K562 (cell line): ENCODE measurements around the gene CERS5. TPM values are rescaled to one million over a fixed set of nuclear protein-coding genes. Genes with fewer than 3 reads are reported as not detected.

Source experiments
- ATAC-seq: fragments of 200-7000 bp; cut with Tn5 transposase; 3 replicates; pipeline ENCODE4 v1.9.1; 2020; ENCODE audit warnings: moderate library complexity
- BruUV-seq: library from RNA; stranded (reverse); fragments of 400-500 nt; replicated peaks from 2 replicates; lab custom pipeline; 2021; lab: Mats Ljungman, UMichigan
- CTCF ChIA-PET: fragments of 300-600 bp; formaldehyde crosslinking; extraction: SDS; loops from one replicate; lab custom pipeline; 2021; ENCODE audit warnings: low intra/inter-chr PET ratio; lab: Yijun Ruan, JAX
- POLR2A ChIA-PET: fragments of 300-600, 350-650 bp; sonication (Branson Sonifier 250); formaldehyde crosslinking; extraction: SDS; loops from one replicate; lab custom pipeline; 2021; ENCODE audit warnings: antibody characterized with exemption, inconsistent platforms; lab: Yijun Ruan, JAX
- DNase-seq, 4 experiments: peaks; one replicate each; pipeline versions ENCODE4 v3.0.0 to v3.0.0-alpha.2; 2011 to 2018; ENCODE audit warnings: low spot score in 3 of 4, mixed read lengths in 3 of 4; ENCODE audit errors: extremely low read depth in 1 of 4
- FAIRE-seq: peaks from 2 replicates; lab custom pipeline; 2011; peaks lifted over from hg19 to GRCh38; lab: Jason Lieb, UNC
- H2AFZ ChIP-seq: 2 replicates; pipeline ENCODE4 v1.6.0; 2011; ENCODE audit warnings: low read depth, low read length, control low read depth, inconsistent platforms
- H3K27ac ChIP-seq: fragments of 200-600 bp; 3 replicates; pipeline ENCODE4 v1.8.0; 2011; ENCODE audit warnings: low read depth, mild to moderate bottlenecking, control low read depth, inconsistent platforms, low read length, moderate library complexity, mixed read lengths; ENCODE audit errors: extremely low read depth
- H3K27me3 ChIP-seq, 2 experiments: fragments of 300-600 bp in 1 of 2; 2 replicates in 1 of 2; 3 replicates in 1 of 2; pipeline versions ENCODE4 v1.6.0 to v1.8.0; 2011; ENCODE audit warnings: inconsistent platforms in 2 of 2, low read length in 2 of 2, mild to moderate bottlenecking in 1 of 2, mixed read lengths in 1 of 2, moderate library complexity in 1 of 2; ENCODE audit not compliant: control insufficient read depth in 2 of 2, insufficient read depth in 2 of 2
- H3K36me3 ChIP-seq: fragments of 300-600 bp; 3 replicates; pipeline ENCODE4 v1.8.0; 2011; ENCODE audit warnings: mild to moderate bottlenecking, low read length, inconsistent platforms; ENCODE audit not compliant: control insufficient read depth, insufficient read depth
- H3K4me1 ChIP-seq, 2 experiments: fragments of 200-600 bp in 1 of 2; replicated peaks in 1 of 2; 2 replicates in 1 of 2; 3 replicates in 1 of 2; pipeline versions ENCODE4 v1.5.1 to v1.8.0; 2011; ENCODE audit warnings: inconsistent platforms in 2 of 2, low read length in 2 of 2, mild to moderate bottlenecking in 1 of 2, mixed read lengths in 1 of 2, moderate library complexity in 1 of 2; ENCODE audit not compliant: control insufficient read depth in 2 of 2, insufficient read depth in 2 of 2
- H3K4me2 ChIP-seq: 2 replicates; pipeline ENCODE4 v1.6.1; 2011; ENCODE audit warnings: low read length, control low read depth, inconsistent platforms, mixed read lengths; ENCODE audit not compliant: insufficient read depth
- H3K4me3 ChIP-seq: fragments of 200-600 bp; sonication (generic), shearing (Covaris generic); 2 replicates; pipeline ENCODE4 v1.5.1; 2016; ENCODE audit warnings: control low read depth, inconsistent platforms
- H3K79me2 ChIP-seq: fragments of 200-600 bp; 3 replicates; pipeline ENCODE4 v1.8.0; 2011; ENCODE audit warnings: low read length, inconsistent platforms; ENCODE audit not compliant: control insufficient read depth, insufficient read depth
- H3K9ac ChIP-seq, 2 experiments: 2 replicates each; pipeline versions ENCODE4 v1.6.0 to v1.6.1; 2011; ENCODE audit warnings: low read depth in 2 of 2, low read length in 2 of 2, control low read depth in 1 of 2, inconsistent platforms in 1 of 2, mild to moderate bottlenecking in 1 of 2, mixed read lengths in 1 of 2; ENCODE audit not compliant: insufficient read depth in 1 of 2
- H3K9me1 ChIP-seq: one replicate; pipeline ENCODE4 v1.6.0; 2011; ENCODE audit warnings: inconsistent platforms, mild to moderate bottlenecking, low read length, moderate library complexity; ENCODE audit not compliant: control insufficient read depth, insufficient read depth
- H3K9me3 ChIP-seq: replicated peaks from 2 replicates; pipeline ENCODE4 v1.5.1; 2011; ENCODE audit warnings: low read depth, low read length, inconsistent platforms; ENCODE audit not compliant: control insufficient read depth, insufficient read depth
- H4K20me1 ChIP-seq: replicated peaks from 2 replicates; pipeline ENCODE4 v1.6.1; 2011; ENCODE audit warnings: low read length, inconsistent platforms, mixed read lengths; ENCODE audit not compliant: control insufficient read depth, insufficient read depth
- ELK3 ChIP-seq: fragments of 450-650 bp; formaldehyde crosslinking; IDR thresholded peaks from 2 replicates; pipeline ENCODE4 v1.4.0; 2020; ENCODE audit warnings: mild to moderate bottlenecking
- RERE ChIP-seq: sonication (generic); formaldehyde crosslinking; IDR thresholded peaks from 2 replicates; pipeline ENCODE4 v1.8.0; 2023; ENCODE audit warnings: missing genetic modification reagents, mild to moderate bottlenecking, borderline replicate concordance
- SMARCC2 ChIP-seq: fragments of 450-650 bp; IDR thresholded peaks from 2 replicates; pipeline ENCODE4 v1.6.1; 2017; ENCODE audit warnings: antibody characterized with exemption, moderate library complexity, mild to moderate bottlenecking, low read depth
- TAF15 ChIP-seq: fragments of 200-400 bp; formaldehyde crosslinking; IDR thresholded peaks from 2 replicates; pipeline ENCODE4 v1.6.1; 2017; ENCODE audit warnings: mild to moderate bottlenecking, low read depth, low read length, moderate library complexity
- THRB ChIP-seq: fragments of 450-650 bp; formaldehyde crosslinking; conservative IDR thresholded peaks from 2 replicates; pipeline ENCODE4 v1.4.0; 2022; ENCODE audit warnings: mild to moderate bottlenecking, missing genetic modification characterization
- U2AF1 ChIP-seq: fragments of 200-400 bp; formaldehyde crosslinking; optimal IDR thresholded peaks from 2 replicates; pipeline ENCODE3; 2017; ENCODE audit warnings: mild to moderate bottlenecking, low read depth, low read length, moderate library complexity
- ZNF347 ChIP-seq: fragments of 450-650 bp; formaldehyde crosslinking; IDR thresholded peaks from 2 replicates; pipeline ENCODE4 v1.4.0; 2020; ENCODE audit warnings: low read depth, mild to moderate bottlenecking, moderate library complexity
- ZNF354B ChIP-seq: fragments of 250-450 bp; sonication (Bioruptor Pico); IDR thresholded peaks from 2 replicates; pipeline ENCODE4 v1.4.0; 2020
- ZNF780A ChIP-seq: fragments of 250-450 bp; sonication (Bioruptor Pico); IDR thresholded peaks from 2 replicates; pipeline ENCODE4 v1.5.0; 2021; ENCODE audit warnings: mild to moderate bottlenecking
- WGBS: fragments of 100-300 bp; shearing (Covaris generic); methylation state at CpG from one replicate; pipeline ENCODE4 v1.1.6; 2016; ENCODE audit warnings: low coverage, mixed read lengths; ENCODE audit not compliant: insufficient coverage; ENCODE audit errors: missing lambda C conversion rate; 5-methylcytosine and 5-hydroxymethylcytosine counted together
- in situ Hi-C: fragments of 300-500 bp; cut with MboI; formaldehyde crosslinking; loops from 4 replicates; pipeline ENCODE4 v1.15.0; 2018; ENCODE audit warnings: inconsistent platforms, mixed read lengths
- intact Hi-C: fragments of 100-400 bp; cut with micrococcal nuclease; formaldehyde crosslinking; loops from 2 replicates; pipeline ENCODE4 v1.14.2; 2022
- polyA plus RNA-seq, 8 experiments: library from polyadenylated mRNA; depleted of rRNA in 4 of 8; stranded (reverse) in 5 of 8; unstranded in 3 of 8; fragments of >200 nt; fragmentation: Nextera tagmentation in 2 of 8; fragmentation: Illumina TruSeq in 1 of 8; extraction: Ambion mirVana in 2 of 8; extraction: Trizol in 1 of 8; gene quantifications; 2 replicates each; pipeline versions ENCODE4 v1.2.1 to v1.2.3, GENCODE V29; 2011 to 2014; ENCODE audit warnings: inconsistent platforms in 1 of 8, missing spikeins in 1 of 8
- total RNA-seq, 7 experiments: library from RNA; depleted of rRNA in 6 of 7; stranded (reverse); fragments of >200 nt in 6 of 7; fragmentation: Illumina TruSeq in 2 of 7; extraction: Trizol in 2 of 7; gene quantifications; 2 replicates each; pipeline versions ENCODE4 v1.2.1 to v1.2.3, GENCODE V29; 2011 to 2021; ENCODE audit warnings: low replicate concordance in 1 of 7

The CERS5 gene
- total and polyA plus RNA-seq, 9 of the 15 experiments (the other 6 are each of a cell fraction or from before 2014, with no cell fraction given) = 6.1 to 47.5 (median 17.8) TPM

GRCh38 chr12:50149311-50149710 is 17.9 kb downstream of the CERS5 start:
- no peak overlapping the region for H2AFZ ChIP-seq
- no peak overlapping the region for H3K4me3 ChIP-seq
- H3K4me1 ChIP-seq = peaks cover 0 to 4% of the 10 kb centered on the region in 2 experiments; a peak in 1 of 5 replicates
- H3K79me2 ChIP-seq = peaks cover 10% of the 10 kb centered on the region; the same call in 2 of the 3 replicates
- H3K9me1 ChIP-seq = no peaks in the 10 kb centered on the region
- 0 out of 2 replicates have a peak, but pooled peaks cover 5% of the 10 kb centered on the region for H4K20me1 ChIP-seq
- intact Hi-C loops (no loop called here), in situ Hi-C loops (no loop called here)
- H3K27me3 ChIP-seq = no peaks in the 10 kb centered on the region
- H3K9ac ChIP-seq = no peak overlapping the region
- TF ChIP-seq THRB (CRISPR knock-in tag) = no peak
- no peak for TF ChIP-seq U2AF1
- TF ChIP-seq ZNF347 (CRISPR knock-in tag) = no peak
- TF ChIP-seq RERE (CRISPR knock-in tag) = no peak
- TF ChIP-seq ZNF354B (CRISPR knock-in tag) = no peak
- no peak for TF ChIP-seq SMARCC2
- TF ChIP-seq ZNF780A (CRISPR knock-in tag) = no peak
- TF ChIP-seq ELK3 (CRISPR knock-in tag) = no peak
- no peak for TF ChIP-seq TAF15
- 53% methylated on average over 3 of the region's 3 CpGs for WGBS
- H3K9me3 ChIP-seq = no peaks in the 10 kb centered on the region
- no peak overlapping the region for H3K4me2 ChIP-seq
- BruUV-seq = no TSS peak
- peaks cover 2% of the 10 kb centered on the region; the same call in 1 of the 3 replicates for H3K36me3 ChIP-seq
- ATAC-seq (no peak), FAIRE-seq (no peak), DNase-seq (no peak)
- H3K27ac ChIP-seq = no peak overlapping the region
- ChIA-PET CTCF (no interaction called here), POLR2A (interaction anchor here (1.1 to 2.4 kb wide), 2 partner anchors 19 to 37 kb away, joined by 3 to 10 read pairs; partner anchors contain the start of gene COX14)
